Measurements from ENCODE around the gene TP53INP2.

GRCh38 chr20:34746674-34747073, 42.5 kb downstream of the TP53INP2 start:
- TF ChIP-seq, protein P1, sequence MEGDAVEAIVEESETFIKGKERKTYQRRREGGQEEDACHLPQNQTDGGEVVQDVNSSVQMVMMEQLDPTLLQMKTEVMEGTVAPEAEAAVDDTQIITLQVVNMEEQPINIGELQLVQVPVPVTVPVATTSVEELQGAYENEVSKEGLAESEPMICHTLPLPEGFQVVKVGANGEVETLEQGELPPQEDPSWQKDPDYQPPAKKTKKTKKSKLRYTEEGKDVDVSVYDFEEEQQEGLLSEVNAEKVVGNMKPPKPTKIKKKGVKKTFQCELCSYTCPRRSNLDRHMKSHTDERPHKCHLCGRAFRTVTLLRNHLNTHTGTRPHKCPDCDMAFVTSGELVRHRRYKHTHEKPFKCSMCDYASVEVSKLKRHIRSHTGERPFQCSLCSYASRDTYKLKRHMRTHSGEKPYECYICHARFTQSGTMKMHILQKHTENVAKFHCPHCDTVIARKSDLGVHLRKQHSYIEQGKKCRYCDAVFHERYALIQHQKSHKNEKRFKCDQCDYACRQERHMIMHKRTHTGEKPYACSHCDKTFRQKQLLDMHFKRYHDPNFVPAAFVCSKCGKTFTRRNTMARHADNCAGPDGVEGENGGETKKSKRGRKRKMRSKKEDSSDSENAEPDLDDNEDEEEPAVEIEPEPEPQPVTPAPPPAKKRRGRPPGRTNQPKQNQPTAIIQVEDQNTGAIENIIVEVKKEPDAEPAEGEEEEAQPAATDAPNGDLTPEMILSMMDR (IDR thresholded peaks at IDR 0.05; ENCODE audit: extremely low read depth in 1 of 2, insufficient read depth in 1 of 2, low read depth in 1 of 2, low read length in 2 of 2), result no peak
- no peak for TF ChIP-seq MAX (IDR thresholded peaks at IDR 0.05; ENCODE audit: insufficient read depth, insufficient read length)
